Measurements from ENCODE around the gene NUDCD2.

GRCh38 chr5:163478982-163479271, 19.0 kb upstream of the NUDCD2 start:
- TF ChIP-seq POLR2A (IDR thresholded peaks at IDR 0.05; ENCODE audit: borderline replicate concordance, extremely low read depth, insufficient read depth, insufficient read length), result no peak
- TF ChIP-seq ZFX (IDR thresholded peaks at IDR 0.05), result no peak
- no peak for TF ChIP-seq EZH2phosphoT487 (IDR thresholded peaks at IDR 0.05; ENCODE audit: borderline replicate concordance)
- no peak for TF ChIP-seq CTCF (IDR thresholded peaks at IDR 0.05 in 2 of 3, conservative IDR thresholded peaks at IDR 0.05 in 1 of 3; ENCODE audit: borderline replicate concordance in 1 of 3, insufficient read depth in 1 of 3, low read depth in 2 of 3, low read length in 2 of 3)
- no peak for TF ChIP-seq MAX (IDR thresholded peaks at IDR 0.05)

Data from HCT116 (cell line).